Upper lobe of right lung (tissue), 1 donor: ENCODE measurements around the gene PMPCA. TPM values are rescaled to one million over a fixed set of nuclear protein-coding genes. Genes with fewer than 3 reads are reported as not detected.
"Not testable (repeated sequence)": the region's sequence is repeated elsewhere in the genome, so short reads cannot be mapped to it uniquely, and the experiment has no call there.

Experiments used
- ATAC-seq: fragments of 200-7000 bp; cut with Tn5 transposase; one replicate; pipeline ENCODE4 v1.9.1; 2020; ENCODE audit warnings: mild to moderate bottlenecking, moderate library complexity
- DNase-seq: peaks from one replicate; pipeline ENCODE4 v3.0.0-alpha.2; 2020
- H3K27ac ChIP-seq: fragments of 200-600 bp; one replicate; pipeline ENCODE4 v1.8.0; 2022
- H3K27me3 ChIP-seq: fragments of 200-600 bp; one replicate; pipeline ENCODE4 v1.8.0; 2022; ENCODE audit warnings: mild to moderate bottlenecking
- H3K36me3 ChIP-seq: fragments of 200-600 bp; one replicate; pipeline ENCODE4 v1.8.0; 2022
- H3K4me1 ChIP-seq: fragments of 200-600 bp; one replicate; pipeline ENCODE4 v1.8.0; 2022
- H3K4me3 ChIP-seq: fragments of 200-600 bp; one replicate; pipeline ENCODE4 v1.8.0; 2022; ENCODE audit warnings: mild to moderate bottlenecking
- H3K9me3 ChIP-seq: fragments of 200-600 bp; one replicate; pipeline ENCODE4 v1.8.0; 2022
- CTCF ChIP-seq: fragments of 200-600 bp; IDR thresholded peaks from one replicate; pipeline ENCODE4 v1.8.0; 2022; ENCODE audit warnings: antibody characterized with exemption
- intact Hi-C: fragments of 100-400 bp; cut with DNase I; formaldehyde crosslinking; loops from one replicate; pipeline ENCODE4 v1.11.0; 2022
- total RNA-seq: library from RNA; stranded (reverse); fragmentation: NEBNext Ultra II Directional; extraction: Animal tissue kit (Norgen Biotek cat#: 25700); gene quantifications from one replicate; pipeline ENCODE4 v1.2.1, GENCODE V29; 2021
- donor health status: DM: no; HTN: yes; CAD: no; lungs with severe emphysema.

Gene PMPCA
- total RNA-seq, 1 donor from 2014 or later = 41.9 TPM

DNA sequence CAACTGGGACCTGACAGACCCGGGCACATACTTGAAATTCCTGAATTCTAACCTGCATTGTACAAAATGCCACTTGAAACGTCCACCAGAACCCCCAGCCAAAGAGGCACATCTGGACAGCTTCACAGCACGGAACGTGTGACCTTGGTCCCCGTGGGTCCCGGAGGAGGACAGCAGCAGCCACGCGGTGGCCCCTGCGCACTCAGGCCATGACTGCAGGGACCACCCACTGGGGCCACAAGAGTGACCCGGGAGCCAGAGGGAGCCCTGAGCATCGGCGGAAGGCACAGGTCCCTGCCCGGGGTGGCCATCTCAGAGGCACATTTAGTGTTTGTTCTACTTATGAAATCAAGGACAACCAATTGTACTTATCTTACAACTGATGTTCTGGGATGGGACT, 8.4 kb upstream of the PMPCA start:
- DNase-seq = no peak

DNA sequence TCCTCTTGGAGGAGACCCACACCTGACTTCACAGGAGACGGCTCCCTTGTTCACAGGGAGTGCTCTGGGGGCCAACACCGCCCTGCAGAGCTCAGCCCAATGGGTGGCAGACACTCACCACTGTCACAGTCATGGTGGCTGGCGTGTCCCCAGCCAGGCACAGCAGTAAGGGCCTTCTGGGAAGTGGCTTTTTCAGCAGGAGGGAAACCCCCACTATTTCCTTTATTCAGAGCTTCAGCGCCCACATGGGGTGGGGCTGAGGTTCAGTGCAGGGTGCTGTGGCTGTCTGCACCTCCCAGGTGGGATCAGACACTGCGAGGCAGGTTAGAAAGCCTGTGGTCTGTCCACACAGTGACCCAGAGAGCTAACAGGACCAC, 6.9 kb upstream of the PMPCA start:
- H3K36me3 ChIP-seq = peaks cover 46% of the 10 kb centered on the region
- DNase-seq = no peak
- intact Hi-C loops = no loop called here

More for the DNA sequence above, 8.4 kb upstream of the PMPCA start:
- no peak for TF ChIP-seq CTCF
- H3K9me3 ChIP-seq = no peaks in the 10 kb centered on the region
- H3K4me3 ChIP-seq = no peak overlapping the region
- H3K4me1 ChIP-seq = peaks cover 18% of the 10 kb centered on the region
- intact Hi-C loops = no loop called here
- H3K27me3 ChIP-seq = no peaks in the 10 kb centered on the region
- peaks cover 41% of the 10 kb centered on the region for H3K36me3 ChIP-seq
- no peak overlapping the region for H3K27ac ChIP-seq
- ATAC-seq = no peak

GRCh38 chr9:136403915-136404800, 6.3 kb upstream of the PMPCA start:
- no peak for ATAC-seq

More for the DNA sequence above, 6.9 kb upstream of the PMPCA start:
- no peak for TF ChIP-seq CTCF
- ATAC-seq = no peak
- Histone ChIP-seq H3K4me3 (no peak overlapping the region), H3K4me1 (peaks cover 15% of the 10 kb centered on the region), H3K27me3 (no peaks in the 10 kb centered on the region), H3K9me3 (no peaks in the 10 kb centered on the region), H3K27ac (no peak overlapping the region)

GRCh38 chr9:136404801-136405136, 5.7 kb upstream of the PMPCA start:
- Histone ChIP-seq H3K27ac (no peak overlapping the region), H3K4me3 (no peak overlapping the region), H3K36me3 (peaks cover 46% of the 10 kb centered on the region), H3K27me3 (no peaks in the 10 kb centered on the region), H3K9me3 (no peaks in the 10 kb centered on the region), H3K4me1 (peaks cover 16% of the 10 kb centered on the region)
- ATAC-seq = no peak
- intact Hi-C loops = no loop called here
- no peak for TF ChIP-seq CTCF
- DNase-seq = no peak

More at GRCh38 chr9:136403915-136404800, 6.3 kb upstream of the PMPCA start:
- Histone ChIP-seq H3K27ac (no peak overlapping the region), H3K27me3 (no peaks in the 10 kb centered on the region), H3K9me3 (no peaks in the 10 kb centered on the region), H3K4me1 (peaks cover 13% of the 10 kb centered on the region), H3K4me3 (no peak overlapping the region), H3K36me3 (peaks cover 46% of the 10 kb centered on the region)
- no peak for TF ChIP-seq CTCF
- intact Hi-C loops = no loop called here
- no peak for DNase-seq

DNA sequence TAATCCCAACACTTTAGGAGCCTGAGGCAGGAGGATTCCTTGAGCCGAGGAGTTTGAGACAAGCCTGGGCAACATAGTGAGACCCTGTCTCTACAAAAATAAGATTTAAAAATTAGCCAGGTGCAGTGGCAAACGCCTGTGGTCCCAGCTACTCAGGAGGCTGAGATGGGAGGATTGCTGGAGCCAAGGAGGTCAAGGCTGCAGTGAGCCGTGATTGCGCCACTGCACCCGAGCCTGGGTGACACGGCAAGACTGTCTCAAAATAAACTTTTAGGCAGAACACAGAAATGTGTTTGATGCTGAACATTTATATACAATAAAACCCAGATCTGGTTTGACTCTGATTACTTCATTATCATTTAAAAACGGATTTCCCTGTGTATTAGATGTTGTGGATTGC, 5.0 kb upstream of the PMPCA start:
- DNase-seq = no peak
- no peak for ATAC-seq

DNA sequence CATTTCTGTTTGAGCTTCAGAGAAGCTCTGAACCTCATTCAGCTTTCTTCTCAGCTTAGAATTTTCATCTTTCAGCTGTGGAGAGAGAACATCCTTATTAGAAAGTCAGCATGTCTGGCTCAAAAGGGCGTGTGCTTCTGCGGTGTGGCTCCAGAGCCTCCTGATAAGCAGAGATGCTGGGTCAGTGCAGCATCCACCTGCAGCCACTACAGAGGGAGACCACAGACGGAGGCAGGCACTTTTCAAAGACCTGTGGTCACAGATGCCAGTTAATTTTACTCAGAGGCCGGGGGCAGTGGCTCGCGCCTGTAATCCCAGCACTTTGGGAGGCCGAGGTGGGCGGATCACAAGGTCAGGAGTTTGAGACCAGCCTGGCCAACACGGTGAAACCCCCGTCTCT, 4.6 kb upstream of the PMPCA start:
- H3K4me3 ChIP-seq, H3K9me3 ChIP-seq, intact Hi-C loops, ATAC-seq, H3K27ac ChIP-seq, DNase-seq, H3K27me3 ChIP-seq: not testable (repeated sequence)
- peaks cover 46% of the 10 kb centered on the region for H3K36me3 ChIP-seq
- H3K4me1 ChIP-seq = peaks cover 11% of the 10 kb centered on the region

More for the DNA sequence above, 5.0 kb upstream of the PMPCA start:
- H3K4me3 ChIP-seq = no peak overlapping the region
- no peaks in the 10 kb centered on the region for H3K27me3 ChIP-seq
- H3K27ac ChIP-seq = no peak overlapping the region
- peaks cover 13% of the 10 kb centered on the region for H3K4me1 ChIP-seq
- intact Hi-C loops = no loop called here
- H3K36me3 ChIP-seq = peaks cover 46% of the 10 kb centered on the region
- no peaks in the 10 kb centered on the region for H3K9me3 ChIP-seq
- TF ChIP-seq CTCF = no peak

- Histone ChIP-seq H3K4me1 (peaks cover 21% of the 10 kb centered on the region), H3K36me3 (peaks cover 48% of the 10 kb centered on the region)
- intact Hi-C loops, ATAC-seq, H3K4me3 ChIP-seq, H3K27me3 ChIP-seq, DNase-seq, H3K27ac ChIP-seq, H3K9me3 ChIP-seq: not testable (repeated sequence)
These were observed 3.4 kb upstream of the PMPCA start for GRCh38 chr9:136407061-136407460.
